ENCODE data around the gene CA10.

CA10 gene

GRCh38 chr17:52035336-52035915 is 123.1 kb downstream of the CA10 start:
- ATAC-seq: no peak
- TF ChIP-seq ZNF70 (CRISPR knock-in tag; IDR thresholded peaks at IDR 0.05): no peak
- TF ChIP-seq BACH2 (CRISPR knock-in tag; IDR thresholded peaks at IDR 0.05; ENCODE audit: borderline replicate concordance): no peak
- no peak for TF ChIP-seq CSRNP3 (CRISPR knock-in tag; IDR thresholded peaks at IDR 0.05)
- TF ChIP-seq TSHZ2 (CRISPR knock-in tag; IDR thresholded peaks at IDR 0.05): no peak
- no peak for TF ChIP-seq OSR1 (CRISPR knock-in tag; IDR thresholded peaks at IDR 0.05)
- no peak for TF ChIP-seq ZC3H10 (CRISPR knock-in tag; IDR thresholded peaks at IDR 0.05)

GRCh38 chr17:52032454-52032853 is 126.1 kb downstream of the CA10 start:
- no peak for ATAC-seq
- TF ChIP-seq RARB (CRISPR knock-in tag; IDR thresholded peaks at IDR 0.05) (no peak), ZNF565 (CRISPR knock-in tag; conservative IDR thresholded peaks at IDR 0.05; ENCODE audit: low read depth) (no peak), POU6F1 (CRISPR knock-in tag; IDR thresholded peaks at IDR 0.05; ENCODE audit: borderline replicate concordance, low read depth) (no peak), TOX (CRISPR knock-in tag; IDR thresholded peaks at IDR 0.05; ENCODE audit: borderline replicate concordance) (no peak), OSR1 (CRISPR knock-in tag; IDR thresholded peaks at IDR 0.05) (no peak), ARNTL (CRISPR knock-in tag; IDR thresholded peaks at IDR 0.05; ENCODE audit: borderline replicate concordance, low read depth) (no peak), ISL1 (CRISPR knock-in tag; IDR thresholded peaks at IDR 0.05) (no peak)

GRCh38 chr17:52030052-52030451 is 128.5 kb downstream of the CA10 start:
- TF ChIP-seq CSDC2 (CRISPR knock-in tag; IDR thresholded peaks at IDR 0.05) (no peak), ZNF565 (CRISPR knock-in tag; conservative IDR thresholded peaks at IDR 0.05; ENCODE audit: low read depth) (0 out of 2 replicates have a peak, but pooled peaks have one; percentile 49), ESRRG (CRISPR knock-in tag; IDR thresholded peaks at IDR 0.05) (0 out of 2 replicates have a peak, but pooled peaks have one; percentile 24), OSR1 (CRISPR knock-in tag; IDR thresholded peaks at IDR 0.05) (no peak), TCF4 (CRISPR knock-in tag; IDR thresholded peaks at IDR 0.05; ENCODE audit: borderline replicate concordance) (peak; percentile 53; the same call in 1 of the 2 replicates), ZNF70 (CRISPR knock-in tag; IDR thresholded peaks at IDR 0.05) (peak; percentile 97), TSHZ2 (CRISPR knock-in tag; IDR thresholded peaks at IDR 0.05) (peak; percentile 73)
- no peak for ATAC-seq

- TF ChIP-seq BACH2 (CRISPR knock-in tag; IDR thresholded peaks at IDR 0.05; ENCODE audit: borderline replicate concordance) (no peak), ZFP3 (CRISPR knock-in tag; IDR thresholded peaks at IDR 0.05) (no peak), ISL1 (CRISPR knock-in tag; IDR thresholded peaks at IDR 0.05) (peak; percentile 69)
- ATAC-seq: 0 out of 3 replicates have a peak, but pooled peaks have one; percentile 43
Observed at GRCh38 chr17:52027620-52028295, 130.8 kb downstream of the CA10 start.
